HEK293 (cell line): ENCODE measurements around the gene PIP5K1C.

Experiments used
- CTCF ChIA-PET: fragments of 350-600 bp; formaldehyde crosslinking; extraction: SDS; loops from one replicate; lab custom pipeline; 2021; ENCODE audit warnings: antibody characterized with exemption; lab: Yijun Ruan, JAX
- POLR2A ChIA-PET: fragments of 300-600 bp; formaldehyde crosslinking; extraction: SDS; loops from one replicate; lab custom pipeline; 2020; ENCODE audit warnings: antibody characterized with exemption, inconsistent platforms; lab: Yijun Ruan, JAX
- H3K27ac ChIP-seq: fragments of 200-500 bp; sonication (Bioruptor generic); 2 replicates; pipeline ENCODE4 v1.5.1; 2014; ENCODE audit warnings: low read depth, low read length, control low read depth, inconsistent platforms; ENCODE audit errors: extremely low read depth
- H3K36me3 ChIP-seq, 2 experiments: fragments of 200-500 bp in 1 of 2; sonication (Bioruptor generic) in 1 of 2; 1 replicate in 1 of 2; 2 replicates in 1 of 2; pipeline ENCODE4 v1.5.1; 2014 to 2017; ENCODE audit warnings: inconsistent platforms in 2 of 2, low read length in 2 of 2; ENCODE audit not compliant: control insufficient read depth in 2 of 2, insufficient read depth in 1 of 2
- H3K4me1 ChIP-seq: fragments of 200-500 bp; sonication (Bioruptor generic); 2 replicates; pipeline ENCODE4 v1.5.1; 2014; ENCODE audit warnings: mild to moderate bottlenecking, low read length, inconsistent platforms; ENCODE audit not compliant: control insufficient read depth, insufficient read depth
- H3K4me3 ChIP-seq: 2 replicates; pipeline ENCODE4 v1.5.1; 2011; ENCODE audit warnings: low read depth, mild to moderate bottlenecking, control low read depth, low read length, moderate library complexity
- H3K9me3 ChIP-seq: fragments of 200-500 bp; sonication (Bioruptor generic); 2 replicates; pipeline ENCODE4 v1.5.1; 2014; ENCODE audit warnings: low read depth, low read length, inconsistent platforms; ENCODE audit not compliant: control insufficient read depth, insufficient read depth
- BCL11A ChIP-seq: fragments of 450-650 bp; formaldehyde crosslinking; IDR thresholded peaks from 2 replicates; pipeline ENCODE4 v1.5.1; 2016; ENCODE audit warnings: low read depth, missing biosample characterization, missing genetic modification characterization
- BCL6B ChIP-seq: fragments of 450-650 bp; formaldehyde crosslinking; IDR thresholded peaks from 2 replicates; pipeline ENCODE4 v1.5.1; 2017; ENCODE audit warnings: missing biosample characterization, missing genetic modification characterization
- OVOL3 ChIP-seq: fragments of 450-650 bp; formaldehyde crosslinking; IDR thresholded peaks from 2 replicates; pipeline ENCODE4 v1.5.1; 2016; ENCODE audit warnings: missing biosample characterization, missing genetic modification characterization
- SETDB1 ChIP-seq: IDR thresholded peaks from one replicate; pipeline ENCODE4 v1.6.1; 2017; ENCODE audit warnings: mild to moderate bottlenecking, low read length, moderate library complexity, mixed read lengths; ENCODE audit not compliant: insufficient read length
- SP7 ChIP-seq: fragments of 450-650 bp; formaldehyde crosslinking; IDR thresholded peaks from 2 replicates; pipeline ENCODE4 v1.5.1; 2016; ENCODE audit warnings: missing biosample characterization, missing genetic modification characterization
- WT1 ChIP-seq: fragments of 450-650 bp; formaldehyde crosslinking; IDR thresholded peaks from 2 replicates; pipeline ENCODE4 v1.5.1; 2016; ENCODE audit warnings: missing biosample characterization, missing genetic modification characterization
- ZBTB20 ChIP-seq: fragments of 450-650 bp; formaldehyde crosslinking; IDR thresholded peaks from 2 replicates; pipeline ENCODE4 v1.5.1; 2016; ENCODE audit warnings: missing biosample characterization, missing genetic modification characterization
- ZFP37 ChIP-seq: fragments of 450-650 bp; formaldehyde crosslinking; IDR thresholded peaks from 2 replicates; pipeline ENCODE4 v1.5.1; 2016; ENCODE audit warnings: missing biosample characterization, missing genetic modification characterization
- ZNF146 ChIP-seq: fragments of 450-650 bp; formaldehyde crosslinking; IDR thresholded peaks from 2 replicates; pipeline ENCODE4 v1.5.1; 2016; ENCODE audit warnings: missing biosample characterization, missing genetic modification characterization
- ZNF174 ChIP-seq: fragments of 450-650 bp; formaldehyde crosslinking; IDR thresholded peaks from 2 replicates; pipeline ENCODE4 v1.5.0; 2017; ENCODE audit warnings: missing biosample characterization, mild to moderate bottlenecking, missing genetic modification characterization
- ZNF23 ChIP-seq: fragments of 450-650 bp; formaldehyde crosslinking; IDR thresholded peaks from 2 replicates; pipeline ENCODE4 v1.5.1; 2016; ENCODE audit warnings: missing biosample characterization, missing genetic modification characterization, borderline replicate concordance
- ZNF248 ChIP-seq: fragments of 450-650 bp; formaldehyde crosslinking; IDR thresholded peaks from 2 replicates; pipeline ENCODE4 v1.5.1; 2017; ENCODE audit warnings: missing biosample characterization, missing genetic modification characterization
- ZNF266 ChIP-seq: fragments of 450-650 bp; formaldehyde crosslinking; IDR thresholded peaks from 2 replicates; pipeline ENCODE4 v1.5.1; 2016; ENCODE audit warnings: missing biosample characterization, missing genetic modification characterization, low read depth
- ZNF341 ChIP-seq: fragments of 450-650 bp; formaldehyde crosslinking; IDR thresholded peaks from 2 replicates; pipeline ENCODE4; 2016; ENCODE audit warnings: low read depth, missing biosample characterization, missing genetic modification characterization
- ZNF350 ChIP-seq: fragments of 450-650 bp; formaldehyde crosslinking; IDR thresholded peaks from 2 replicates; pipeline ENCODE4 v1.5.0; 2017; ENCODE audit warnings: missing biosample characterization, mild to moderate bottlenecking, missing genetic modification characterization
- ZNF391 ChIP-seq: fragments of 450-650 bp; formaldehyde crosslinking; IDR thresholded peaks from 2 replicates; pipeline ENCODE4 v1.5.1; 2016; ENCODE audit warnings: low read depth, missing biosample characterization, missing genetic modification characterization, borderline replicate concordance
- ZNF560 ChIP-seq: fragments of 450-650 bp; formaldehyde crosslinking; IDR thresholded peaks from 2 replicates; pipeline ENCODE4 v1.5.1; 2017; ENCODE audit warnings: missing biosample characterization, missing genetic modification characterization, borderline replicate concordance
- ZNF610 ChIP-seq: fragments of 450-650 bp; formaldehyde crosslinking; IDR thresholded peaks from 2 replicates; pipeline ENCODE4 v1.5.1; 2016; ENCODE audit warnings: missing biosample characterization, missing genetic modification characterization, borderline replicate concordance
- ZNF639 ChIP-seq: fragments of 450-650 bp; formaldehyde crosslinking; IDR thresholded peaks from 2 replicates; pipeline ENCODE4 v1.5.1; 2016; ENCODE audit warnings: missing biosample characterization, missing genetic modification characterization
- ZNF664 ChIP-seq: fragments of 450-650 bp; formaldehyde crosslinking; IDR thresholded peaks from 2 replicates; pipeline ENCODE4 v1.5.1; 2016; ENCODE audit warnings: missing biosample characterization, missing genetic modification characterization
- ZNF76 ChIP-seq: fragments of 450-650 bp; formaldehyde crosslinking; IDR thresholded peaks from 2 replicates; pipeline ENCODE4; 2016; ENCODE audit warnings: low read depth, missing biosample characterization, missing genetic modification characterization, borderline replicate concordance
- ZNF792 ChIP-seq: fragments of 450-650 bp; formaldehyde crosslinking; IDR thresholded peaks from 2 replicates; pipeline ENCODE4 v1.5.1; 2016; ENCODE audit warnings: missing biosample characterization, missing genetic modification characterization
- ZNF830 ChIP-seq: fragments of 450-650 bp; IDR thresholded peaks from 2 replicates; pipeline ENCODE4 v1.5.0; 2018; ENCODE audit warnings: missing biosample characterization, missing genetic modification characterization, low read depth, mild to moderate bottlenecking, moderate library complexity
- TF ChIP-seq, protein P1 (sequence below): fragments of 450-650 bp; formaldehyde crosslinking; IDR thresholded peaks from 2 replicates; pipeline ENCODE4 v1.5.1; 2016; ENCODE audit warnings: missing biosample characterization, missing genetic modification characterization

PIP5K1C gene

GRCh38 chr19:3748965-3749364 is 48.7 kb upstream of the PIP5K1C start:
- no peaks in the 10 kb centered on the region for H3K4me1 ChIP-seq
- H3K4me3 ChIP-seq: no peak overlapping the region
- ChIA-PET POLR2A (interaction anchor here (0.7 kb wide), 1 partner anchor 83 kb away, joined by 4 read pairs; no protein-coding TSS in a partner anchor), CTCF (interaction anchor here (0.6 kb wide), 1 partner anchor 246 kb away, joined by 3 read pairs; no protein-coding TSS in a partner anchor)
- no peak for TF ChIP-seq ZNF560
- no peak for TF ChIP-seq ZNF830
- no peak for TF ChIP-seq BCL11A (tag by site-specific recombination)
- no peak for TF ChIP-seq ZNF146
- TF ChIP-seq OVOL3 (tag by site-specific recombination): no peak
- TF ChIP-seq SP7 (tag by site-specific recombination): no peak
- no peak for TF ChIP-seq ZNF341 (tag by site-specific recombination)
- TF ChIP-seq ZNF266 (tag by site-specific recombination): no peak
- no peak for TF ChIP-seq ZNF76 (tag by site-specific recombination)
- TF ChIP-seq ZNF639 (tag by site-specific recombination): no peak
- H3K36me3 ChIP-seq: peaks cover 0 to 27% of the 10 kb centered on the region in 2 experiments; a peak in 2 of 3 replicates
- no peak overlapping the region for H3K27ac ChIP-seq
- no peaks in the 10 kb centered on the region for H3K9me3 ChIP-seq

DNA sequence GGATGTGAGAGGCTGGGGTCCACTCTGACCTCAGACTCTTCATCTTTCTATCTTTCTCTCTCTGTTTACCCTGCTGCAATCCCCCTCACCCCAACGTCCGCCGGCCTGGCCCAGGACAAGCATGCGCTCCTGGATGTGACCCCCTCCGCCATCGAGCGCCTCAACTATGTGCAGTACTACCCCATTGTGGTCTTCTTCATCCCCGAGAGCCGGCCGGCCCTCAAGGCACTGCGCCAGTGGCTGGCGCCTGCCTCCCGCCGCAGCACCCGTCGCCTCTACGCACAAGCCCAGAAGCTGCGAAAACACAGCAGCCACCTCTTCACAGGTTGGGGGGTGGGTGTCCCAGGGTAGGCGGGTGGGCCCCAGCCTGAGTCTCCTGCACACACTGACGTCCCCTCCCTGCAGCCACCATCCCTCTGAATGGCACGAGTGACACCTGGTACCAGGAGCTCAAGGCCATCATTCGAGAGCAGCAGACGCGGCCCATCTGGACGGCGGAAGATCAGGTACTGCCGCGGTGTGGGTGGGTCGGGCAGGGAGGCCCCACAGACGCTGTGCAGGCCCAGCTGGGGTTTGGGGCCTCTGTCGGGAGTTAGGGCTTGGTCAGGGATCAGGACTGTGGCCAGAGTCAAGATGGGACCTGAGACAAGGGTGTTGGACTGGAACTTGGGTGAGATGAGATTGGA is 46.2 kb upstream of the PIP5K1C start:
- POLR2A ChIA-PET: no interaction called here
- TF ChIP-seq ZNF350 (tag by site-specific recombination) (no peak), SETDB1 (no peak), ZNF391 (no peak), ZNF792 (tag by site-specific recombination) (no peak), WT1 (tag by site-specific recombination) (no peak), BCL6B (tag by site-specific recombination) (no peak), ZFP37 (tag by site-specific recombination) (no peak), ZNF664 (tag by site-specific recombination) (no peak), ZNF610 (no peak), ZNF174 (no peak), OVOL3 (tag by site-specific recombination) (no peak), ZBTB20 (no peak), ZNF248 (tag by site-specific recombination) (no peak), ZNF23 (no peak)
- TF ChIP-seq, protein P1, sequence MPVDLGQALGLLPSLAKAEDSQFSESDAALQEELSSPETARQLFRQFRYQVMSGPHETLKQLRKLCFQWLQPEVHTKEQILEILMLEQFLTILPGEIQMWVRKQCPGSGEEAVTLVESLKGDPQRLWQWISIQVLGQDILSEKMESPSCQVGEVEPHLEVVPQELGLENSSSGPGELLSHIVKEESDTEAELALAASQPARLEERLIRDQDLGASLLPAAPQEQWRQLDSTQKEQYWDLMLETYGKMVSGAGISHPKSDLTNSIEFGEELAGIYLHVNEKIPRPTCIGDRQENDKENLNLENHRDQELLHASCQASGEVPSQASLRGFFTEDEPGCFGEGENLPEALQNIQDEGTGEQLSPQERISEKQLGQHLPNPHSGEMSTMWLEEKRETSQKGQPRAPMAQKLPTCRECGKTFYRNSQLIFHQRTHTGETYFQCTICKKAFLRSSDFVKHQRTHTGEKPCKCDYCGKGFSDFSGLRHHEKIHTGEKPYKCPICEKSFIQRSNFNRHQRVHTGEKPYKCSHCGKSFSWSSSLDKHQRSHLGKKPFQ (tag by site-specific recombination): no peak
- TF ChIP-seq, all 188 proteins: peak for 0
- CTCF ChIA-PET: no interaction called here

More for the DNA sequence above, 46.2 kb upstream of the PIP5K1C start:
- no peak overlapping the region for H3K4me3 ChIP-seq
- H3K27ac ChIP-seq: no peak overlapping the region
- H3K4me1 ChIP-seq: no peaks in the 10 kb centered on the region
- peaks cover 0 to 21% of the 10 kb centered on the region in 2 experiments; a peak in 2 of 3 replicates for H3K36me3 ChIP-seq
- H3K9me3 ChIP-seq: no peaks in the 10 kb centered on the region
